T-helper 1 cell treated with Interleukin-12 subunit alpha and Interleukin-12 subunit beta and Interleukin-4 antibody, amounts not matched to agents 30 ng/mL and 1 ng/mL, for 36 hours (primary cell): ENCODE measurements around the gene DCHS1. TPM values are rescaled to one million over a fixed set of nuclear protein-coding genes. Genes with fewer than 3 reads are reported as not detected.

ENCODE experiments used
- total RNA-seq: library from RNA; stranded (reverse); gene quantifications from 2 replicates; pipeline ENCODE4 v1.2.3, GENCODE V29; 2022

Gene DCHS1
- total RNA-seq, 1 donor from 2014 or later = 0.37 TPM

Other genes starting within 250 kb of the DCHS1 start
- 45.5 and 46.9 TPM in 2 replicates for gene APBB1, start 236.7 kb downstream of the DCHS1 start, total RNA-seq
- gene HPX, start 214.8 kb downstream of the DCHS1 start, total RNA-seq = 0.51 TPM in 1 of 2 replicates, not detected in the other
- 4.6 and 5.5 TPM in 2 replicates for gene TRIM3, start 181.9 kb downstream of the DCHS1 start, total RNA-seq
- 44.7 and 49.3 TPM in 2 replicates for gene ARFIP2, start 174.5 kb downstream of the DCHS1 start, total RNA-seq
- gene TIMM10B, start 174.3 kb downstream of the DCHS1 start, total RNA-seq = 29.4 and 30.9 TPM in 2 replicates
- 23.2 and 26.1 TPM in 2 replicates for gene DNHD1, start 158.5 kb downstream of the DCHS1 start, total RNA-seq
- 27.3 and 28.2 TPM in 2 replicates for gene RRP8, start 52.2 kb downstream of the DCHS1 start, total RNA-seq
- 136 and 144 TPM in 2 replicates for gene ILK, start 52.0 kb downstream of the DCHS1 start, total RNA-seq
- 132 and 150 TPM in 2 replicates for gene TAF10, start 43.6 kb downstream of the DCHS1 start, total RNA-seq
- gene TPP1, start 36.4 kb downstream of the DCHS1 start, total RNA-seq = 94.4 and 95.9 TPM in 2 replicates
- 51.0 and 62.6 TPM in 2 replicates for gene MRPL17, start 27.5 kb upstream of the DCHS1 start, total RNA-seq
- 0.41 TPM in 1 of 2 replicates, not detected in the other for gene OR2AG2, start 116.2 kb upstream of the DCHS1 start, total RNA-seq
- not detected in 2 replicates for gene OR2AG1, start 127.2 kb upstream of the DCHS1 start, total RNA-seq
- 0.05 and 0.12 TPM in 2 replicates for gene OR6A2, start 143.9 kb upstream of the DCHS1 start, total RNA-seq
- not detected in 2 replicates for gene OR10A5, start 189.9 kb upstream of the DCHS1 start, total RNA-seq
- not detected in 2 replicates for gene OR10A2, start 207.2 kb upstream of the DCHS1 start, total RNA-seq
- not detected in 2 replicates for gene OR10A4, start 220.8 kb upstream of the DCHS1 start, total RNA-seq
- 0.20 TPM in 2 replicates for gene OR2D2, start 236.7 kb upstream of the DCHS1 start, total RNA-seq